GM03348 (cell line): ENCODE results near the gene CLSTN2.

ENCODE experiments used
- DNase-seq: peaks from one replicate; pipeline ENCODE4 v3.0.0; 2012; ENCODE audit warnings: low spot score

CLSTN2 gene

DNA sequence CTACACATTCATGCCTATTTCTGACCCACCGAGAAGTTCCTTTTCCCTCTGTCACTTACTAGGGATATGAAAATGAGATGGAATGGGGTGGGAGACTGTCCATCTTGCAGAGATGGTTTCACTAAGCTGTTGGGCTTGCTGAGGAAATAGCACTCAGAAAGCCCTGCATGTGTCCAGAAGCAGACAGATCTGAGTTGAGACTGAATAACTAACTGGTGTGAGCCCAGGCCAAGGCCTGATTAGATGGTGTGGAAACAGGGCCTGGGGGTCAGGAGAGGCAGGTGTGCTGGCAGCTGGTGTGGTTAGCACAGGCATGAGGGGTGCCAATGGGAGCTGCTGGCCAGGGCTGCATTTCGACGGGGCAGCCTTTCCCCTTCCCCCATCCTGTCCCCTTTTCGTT lies 72.1 kb downstream of the CLSTN2 start:
- DNase-seq, result no peak

GRCh38 chr3:140007911-140008869 lies 73.2 kb downstream of the CLSTN2 start:
- no peak for DNase-seq

GRCh38 chr3:140010391-140010790 lies 75.4 kb downstream of the CLSTN2 start:
- no peak for DNase-seq

DNA sequence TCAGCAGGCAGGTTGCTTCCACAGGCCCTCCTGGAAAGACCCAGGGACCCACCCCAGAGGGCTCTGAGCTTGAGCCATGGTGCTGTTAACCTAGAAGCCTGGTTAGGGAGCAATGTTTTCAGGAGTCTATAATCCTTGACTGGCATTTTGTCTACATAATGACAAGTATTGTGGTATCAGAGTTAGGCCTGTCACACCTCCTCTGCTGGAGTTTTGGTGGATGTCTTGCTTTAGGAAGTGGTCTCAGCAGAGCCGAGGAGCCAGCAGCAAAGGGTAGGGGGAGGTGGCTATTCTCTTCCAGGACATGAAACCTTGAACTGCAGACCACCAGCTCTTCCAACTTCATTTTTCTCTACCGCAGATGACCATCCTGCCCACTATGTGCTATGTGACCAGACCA lies 76.1 kb downstream of the CLSTN2 start:
- DNase-seq, result no peak

GRCh38 chr3:140011611-140012277 lies 76.8 kb downstream of the CLSTN2 start:
- no peak for DNase-seq

DNA sequence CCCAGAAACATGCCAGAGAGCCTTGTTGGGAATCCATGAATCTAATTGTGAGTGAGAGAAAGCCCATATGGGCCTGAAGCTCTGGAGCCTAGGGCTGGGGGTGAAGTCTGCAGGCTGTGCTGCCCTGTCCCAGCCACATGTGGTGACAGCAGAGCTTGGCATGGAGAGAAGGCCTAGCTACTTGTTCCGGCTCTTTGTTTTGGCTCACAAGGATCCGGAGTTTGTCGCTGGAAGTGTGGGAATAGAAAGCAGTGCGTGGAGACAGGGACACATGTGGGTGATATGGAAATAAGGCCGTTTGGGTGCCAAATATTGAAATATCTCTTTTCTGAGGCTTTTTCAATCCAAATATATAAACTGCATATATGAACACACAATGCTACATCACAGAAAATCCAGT lies 78.2 kb downstream of the CLSTN2 start:
- no peak for DNase-seq

GRCh38 chr3:140014831-140015495 lies 80.0 kb downstream of the CLSTN2 start:
- no peak for DNase-seq

- DNase-seq, result no peak
These were observed 80.8 kb downstream of the CLSTN2 start for GRCh38 chr3:140015741-140016140.

- no peak for DNase-seq
These were observed 83.6 kb downstream of the CLSTN2 start for GRCh38 chr3:140018556-140018955.

DNA sequence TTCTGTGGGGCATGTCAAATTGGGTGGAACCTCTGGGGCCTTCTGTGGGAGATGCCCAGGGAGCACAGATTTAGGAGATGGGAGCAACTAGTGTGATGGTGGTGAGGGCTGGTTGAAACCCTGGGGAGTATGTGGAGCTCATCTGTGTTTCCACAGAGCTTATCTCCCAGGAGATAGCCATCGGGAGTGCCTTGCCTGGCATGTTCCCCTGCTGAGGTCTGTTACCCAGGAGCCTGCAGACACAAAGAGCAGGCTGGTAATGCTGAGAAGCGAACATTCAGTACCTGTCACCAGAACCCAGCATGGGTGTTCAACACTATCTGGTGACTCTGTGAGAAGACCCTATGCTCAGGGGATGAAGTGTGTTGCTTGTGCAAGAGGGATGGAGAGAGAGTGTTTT lies 85.0 kb downstream of the CLSTN2 start:
- DNase-seq, result no peak

DNA sequence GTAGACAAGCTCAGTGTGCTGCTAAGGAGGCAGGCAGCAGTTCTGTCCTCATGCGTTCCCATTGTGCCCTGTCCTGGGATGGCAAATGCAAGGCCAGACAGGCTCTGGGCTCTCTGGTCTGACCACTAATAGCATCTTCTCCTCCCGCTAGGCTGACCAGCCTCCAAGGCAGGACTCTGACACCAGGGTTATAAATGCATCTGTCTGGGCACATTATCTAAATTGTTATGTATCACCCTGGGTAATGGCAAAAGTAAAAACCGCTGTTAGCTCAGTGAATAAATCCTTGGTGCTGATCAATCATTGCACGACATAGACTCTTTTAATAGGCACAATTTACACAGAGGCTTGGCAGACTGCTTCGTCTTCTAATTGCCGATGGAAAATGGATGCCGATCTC lies 85.6 kb downstream of the CLSTN2 start:
- no peak for DNase-seq

- DNase-seq, result no peak
These were observed 86.3 kb downstream of the CLSTN2 start for GRCh38 chr3:140021269-140021668.

DNA sequence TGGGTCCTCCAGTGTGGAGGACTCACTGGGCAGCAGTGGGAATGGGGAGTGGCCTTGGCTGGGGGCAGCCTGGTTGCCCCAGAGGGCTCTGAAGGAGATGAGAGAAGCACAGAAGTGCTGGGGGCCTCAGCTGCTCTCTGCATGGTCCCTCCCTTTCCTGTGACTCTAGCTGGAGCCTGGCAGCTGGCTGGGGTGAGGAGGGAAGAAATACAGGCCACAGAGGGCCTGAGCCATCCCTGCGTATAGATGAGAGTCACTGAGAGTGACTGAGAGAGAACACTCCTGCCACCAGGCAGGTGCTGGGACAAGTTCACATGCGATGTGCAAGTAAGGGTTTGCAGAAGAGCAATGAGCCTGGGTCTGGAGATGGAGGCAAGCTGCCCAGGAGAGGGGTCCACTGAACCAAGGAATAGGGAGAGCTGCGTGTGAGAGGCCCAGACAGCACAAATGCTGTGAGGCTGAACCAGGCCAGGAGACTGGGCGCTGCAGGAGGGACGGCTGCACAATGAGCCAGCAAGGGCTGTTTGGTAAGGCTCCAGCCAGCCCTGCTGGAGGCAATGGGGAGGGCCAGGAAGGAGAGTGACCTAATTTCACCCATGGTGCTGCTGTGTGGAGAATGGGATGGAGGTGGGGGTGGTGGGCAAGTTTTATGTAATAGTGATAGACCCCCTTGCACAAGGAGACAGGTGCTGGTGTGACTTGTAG lies 87.2 kb downstream of the CLSTN2 start:
- no peak for DNase-seq

GRCh38 chr3:140023616-140024530 lies 88.9 kb downstream of the CLSTN2 start:
- no peak for DNase-seq

DNA sequence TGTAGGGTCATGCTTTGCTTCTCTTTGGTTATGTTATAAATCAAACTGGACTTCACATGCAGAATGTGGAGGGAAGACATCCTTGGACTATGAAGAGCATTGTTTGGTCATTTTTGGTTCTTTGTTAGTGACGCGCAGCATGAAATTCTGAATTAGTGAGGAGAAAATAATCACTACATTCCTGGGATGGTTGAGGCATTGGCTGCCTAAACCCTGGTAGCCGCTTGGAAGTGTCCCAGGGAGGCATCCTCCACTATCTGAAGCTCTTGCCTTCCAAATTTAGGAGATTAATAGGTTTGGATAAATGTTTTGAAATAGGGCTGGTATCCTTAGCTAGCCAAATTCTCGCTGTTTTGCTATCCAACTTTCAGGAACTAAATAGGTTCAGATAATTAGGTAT lies 96.2 kb downstream of the CLSTN2 start:
- no peak for DNase-seq

- no peak for DNase-seq
These were observed 99.1 kb downstream of the CLSTN2 start for GRCh38 chr3:140034058-140034457.

GRCh38 chr3:140035871-140036270 lies 100.9 kb downstream of the CLSTN2 start:
- no peak for DNase-seq

- DNase-seq, result no peak
These were observed 115.4 kb downstream of the CLSTN2 start for GRCh38 chr3:140050396-140050795.

DNA sequence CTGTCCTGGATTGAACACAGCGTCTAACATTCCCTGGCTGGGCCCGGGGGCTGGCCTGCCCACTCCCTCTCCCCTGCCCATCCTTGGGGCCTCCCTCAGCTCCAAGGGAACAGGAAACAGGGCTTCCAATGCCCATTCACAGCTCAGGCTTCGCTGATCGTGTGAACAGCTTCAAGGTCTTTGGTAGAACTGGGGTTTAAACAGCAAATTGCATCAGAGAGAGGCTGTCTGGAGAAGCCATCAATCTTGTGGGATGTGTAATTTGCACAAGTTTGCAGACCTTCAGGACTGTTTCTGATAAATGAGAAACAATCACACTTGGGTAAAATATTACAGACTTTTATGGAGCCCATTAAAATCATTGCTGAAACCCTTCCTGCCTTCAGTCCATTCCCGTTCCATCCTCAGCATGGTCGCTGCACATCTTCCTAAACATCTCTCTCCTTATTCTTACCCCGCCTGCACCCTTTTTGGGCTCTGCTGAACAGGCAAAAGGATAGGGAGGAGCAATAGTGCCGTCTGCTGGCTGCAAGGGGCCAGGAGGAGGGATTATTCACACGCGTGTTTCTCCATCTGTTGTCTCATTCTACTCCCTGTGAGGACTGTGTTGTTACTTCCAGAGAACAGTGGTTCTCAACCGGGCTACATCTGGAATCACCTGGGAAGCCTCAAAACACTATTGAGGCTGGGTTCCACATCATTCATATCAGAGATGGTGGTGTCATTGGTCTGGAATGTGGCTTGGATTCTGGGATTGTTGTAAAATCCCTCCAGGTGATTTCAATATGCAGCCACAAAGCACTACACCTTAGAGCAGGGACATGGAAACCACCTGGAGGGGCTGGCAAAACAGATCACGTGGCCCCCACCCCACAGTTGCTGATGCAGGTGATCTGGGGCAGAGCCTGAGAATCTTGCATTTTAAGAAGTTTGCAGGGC lies 116.3 kb downstream of the CLSTN2 start:
- DNase-seq, result peak; percentile 16
